CD4-positive, alpha-beta T cell treated with Interleukin-15 for 4 hours (primary cell): ENCODE data around the gene XAB2.

Source experiments
- DNase-seq: peaks from one replicate; pipeline ENCODE4 v3.0.0-alpha.2; 2020; ENCODE audit warnings: low spot score

Gene XAB2

DNA sequence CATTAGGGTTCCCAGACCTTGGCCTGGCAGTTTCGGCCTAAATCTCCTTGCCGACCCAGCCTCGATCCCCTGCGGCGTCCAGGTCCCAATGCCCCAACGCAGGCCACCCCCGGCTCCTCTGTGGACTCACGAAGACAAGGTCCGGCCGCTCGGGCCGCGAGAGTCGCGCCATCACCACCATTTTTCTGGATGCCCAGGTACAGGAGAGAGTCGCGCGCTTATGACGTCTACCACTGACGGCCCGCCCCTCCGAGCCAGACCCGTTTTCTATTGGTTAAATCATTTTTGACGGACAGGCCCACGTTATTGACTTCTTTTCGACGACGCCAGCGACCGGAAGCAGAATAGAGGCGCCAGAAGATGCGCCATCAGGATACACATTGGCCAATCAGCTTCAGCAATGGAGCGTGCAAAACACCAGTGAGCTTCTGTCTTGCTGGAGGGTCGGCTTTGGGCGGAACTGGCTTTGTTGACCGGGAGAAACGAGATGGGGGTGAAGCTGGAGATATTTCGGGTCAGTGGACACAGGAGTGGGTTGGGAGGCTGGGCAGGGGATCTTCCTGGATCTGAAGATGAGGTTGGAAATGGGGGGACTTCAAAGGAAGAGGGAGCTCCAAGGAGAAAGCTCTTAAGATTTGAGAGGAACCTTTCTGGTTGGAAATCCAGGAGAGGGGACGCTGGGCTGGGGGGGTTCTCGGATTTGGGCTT, at the start of gene XAB2, which contains the start of gene PET100:
XAB2 (minus strand) TSS at position 199 of the 708 bp plus-strand sequence; CDS start at position 181, 18 bp downstream.
PET100 (plus strand) TSS at position 447 of the 708 bp plus-strand sequence; CDS start at position 488, 41 bp downstream.
- DNase-seq, result peak; percentile 98

DNA sequence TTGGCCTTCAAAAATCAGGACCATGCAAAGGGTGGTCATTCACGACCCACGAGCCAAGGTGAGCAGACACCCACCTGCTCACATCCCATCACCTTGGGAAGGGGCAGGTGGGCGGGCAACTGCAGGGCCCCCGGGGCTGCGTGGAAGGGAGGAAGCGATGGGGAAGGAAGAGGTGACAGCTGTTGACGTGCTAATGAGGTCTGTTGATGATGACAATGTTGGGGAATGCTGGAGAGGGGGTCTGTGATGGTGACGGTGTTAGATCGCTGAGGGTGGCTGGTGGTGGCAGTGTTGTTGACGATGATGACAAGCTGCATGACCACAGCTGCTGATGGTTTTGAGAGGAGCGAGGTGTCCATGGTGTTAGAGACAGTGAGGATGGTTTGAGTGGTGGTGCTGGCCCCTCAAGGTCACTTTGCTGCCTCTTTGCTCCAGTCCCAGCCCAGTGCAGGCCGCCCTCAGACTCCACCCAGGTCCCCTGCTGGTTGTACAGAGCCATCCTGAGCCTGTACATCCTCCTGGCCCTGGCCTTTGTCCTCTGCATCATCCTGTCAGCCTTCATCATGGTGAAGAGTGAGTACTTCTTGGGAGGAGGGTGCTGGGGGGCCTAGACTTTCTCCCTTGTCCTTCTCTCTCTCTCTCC, 48.4 kb upstream of the XAB2 start:
- DNase-seq, result no peak

DNA sequence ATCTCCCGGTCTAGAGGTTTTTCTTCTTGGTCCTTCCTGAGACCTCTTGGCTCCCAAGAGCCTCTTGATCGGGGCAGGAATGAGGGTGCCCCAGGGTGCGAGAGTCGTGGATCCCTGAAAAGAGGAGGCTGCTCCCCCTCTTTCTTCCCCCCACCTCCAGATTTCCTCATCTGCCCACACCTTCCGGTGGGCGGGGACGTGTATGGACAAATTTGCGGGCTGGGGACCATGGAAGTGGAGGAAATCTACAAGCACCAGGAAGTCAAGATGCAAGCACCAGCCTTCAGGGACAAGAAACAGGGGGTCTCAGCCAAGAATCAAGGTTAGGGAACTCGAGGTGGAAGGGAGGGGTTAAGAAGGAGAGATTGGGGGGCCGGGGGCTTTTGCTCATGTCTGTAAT, 47.5 kb upstream of the XAB2 start, which contains the start of gene MCEMP1:
MCEMP1 (plus strand) TSS at position 237 of the 400 bp plus-strand sequence; CDS start at position 268, 31 bp downstream.
- DNase-seq, result no peak

DNA sequence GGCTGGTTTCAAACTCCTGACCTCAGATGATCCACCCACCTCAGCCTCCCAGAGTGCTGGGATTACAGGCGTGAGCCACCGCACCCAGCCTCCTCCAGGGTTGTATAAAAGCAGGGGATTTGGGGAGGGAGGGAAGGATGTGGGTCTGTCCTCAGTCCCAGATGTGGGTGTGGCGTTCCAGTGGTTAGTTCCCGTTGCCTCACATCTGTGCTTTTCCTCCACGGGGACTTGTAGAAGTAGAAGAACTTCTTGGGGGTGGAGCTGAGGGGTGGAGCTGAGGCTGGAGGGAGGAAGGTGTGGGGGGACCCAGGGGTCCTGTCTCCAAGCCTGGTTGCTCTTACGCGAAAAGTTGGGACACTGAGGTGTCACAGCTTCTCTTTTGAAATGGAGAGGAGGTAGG, 47.0 kb upstream of the XAB2 start:
- DNase-seq, result no peak

DNA sequence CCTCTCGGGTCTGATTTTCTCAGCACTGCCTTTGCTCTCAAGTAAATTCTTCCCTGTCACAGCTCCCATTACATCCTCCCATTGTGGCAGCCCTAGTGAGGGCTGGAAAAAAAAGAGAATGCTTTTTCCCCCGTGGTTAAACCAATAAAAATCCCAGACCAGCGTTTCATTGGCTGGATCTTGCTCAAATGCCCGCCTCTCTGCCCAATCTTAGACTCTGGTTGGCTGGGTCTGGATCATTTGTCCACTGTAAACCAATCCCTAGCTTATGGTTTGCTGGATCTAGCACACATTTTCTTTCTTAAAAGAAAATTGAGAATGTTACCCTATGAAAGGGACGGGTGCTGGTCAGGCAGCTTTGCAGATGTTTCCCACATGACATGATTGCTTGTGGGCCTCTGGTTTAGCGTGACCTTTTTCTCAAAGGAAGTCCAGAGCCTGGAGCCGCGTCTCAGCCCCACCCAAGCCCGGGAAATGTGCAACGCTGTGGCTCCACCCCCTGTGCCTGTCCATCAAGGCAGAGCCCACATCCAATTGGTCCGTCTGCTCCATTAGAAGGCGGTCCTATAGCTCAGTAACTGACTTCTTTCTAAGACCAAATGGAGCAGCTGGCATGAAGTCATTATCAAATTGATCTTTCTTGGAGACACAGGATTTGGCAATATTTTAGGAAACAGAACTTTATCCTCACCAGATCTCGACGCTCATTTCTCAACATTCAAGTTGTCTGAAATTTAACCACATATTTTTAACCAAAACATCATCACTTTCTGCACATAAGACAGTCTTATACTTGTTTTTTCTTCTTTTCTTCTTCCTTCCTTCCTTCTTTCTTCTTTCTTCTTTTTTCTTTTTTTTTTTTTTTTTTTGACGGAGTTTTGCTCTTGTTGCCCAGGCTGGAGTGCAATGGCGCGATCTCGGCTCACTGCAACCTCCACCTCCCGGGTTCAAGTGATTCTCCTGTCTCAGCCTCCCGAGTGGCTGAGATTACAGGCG, 45.0 kb upstream of the XAB2 start:
- peak; percentile 27 for DNase-seq

DNA sequence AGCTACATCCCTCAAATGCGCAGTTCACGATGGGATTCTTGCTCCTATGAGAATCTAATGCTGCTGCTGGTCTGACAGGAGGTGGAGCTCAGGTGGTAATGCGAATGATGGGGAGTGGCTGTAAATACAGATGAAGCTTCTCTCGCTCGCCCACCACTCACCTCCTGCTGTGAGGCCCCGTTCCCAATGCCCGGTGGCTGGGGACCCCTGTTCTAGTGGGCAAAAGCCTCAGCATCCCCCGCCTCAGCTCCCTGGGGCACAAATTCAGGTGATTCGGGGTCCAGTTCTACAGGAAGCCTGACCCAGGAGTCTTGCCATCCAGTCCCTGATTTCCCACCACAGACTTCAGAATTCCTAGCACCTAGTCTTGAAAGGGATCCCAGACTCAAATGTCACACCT, 43.2 kb upstream of the XAB2 start:
- DNase-seq, result no peak

DNA sequence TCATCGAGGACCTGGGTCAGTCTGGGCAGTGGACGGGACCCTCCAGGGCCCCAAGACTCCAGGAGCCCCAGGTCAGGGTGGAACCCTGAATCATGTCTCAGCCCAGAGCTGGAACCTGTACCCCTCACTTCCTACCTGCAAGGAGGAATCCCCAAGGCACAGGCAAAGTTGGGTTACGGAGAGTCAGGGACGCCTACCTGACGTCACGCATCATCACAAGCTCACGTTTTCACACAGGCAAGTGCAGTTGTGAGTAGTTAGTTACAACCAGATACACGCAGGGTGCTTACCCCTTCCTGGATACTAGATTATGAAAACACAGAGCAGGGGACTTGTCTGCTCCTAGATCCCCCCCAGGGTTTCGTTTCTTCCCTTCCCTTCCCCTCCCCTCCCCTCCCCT, 41.4 kb upstream of the XAB2 start:
- DNase-seq, result no peak

DNA sequence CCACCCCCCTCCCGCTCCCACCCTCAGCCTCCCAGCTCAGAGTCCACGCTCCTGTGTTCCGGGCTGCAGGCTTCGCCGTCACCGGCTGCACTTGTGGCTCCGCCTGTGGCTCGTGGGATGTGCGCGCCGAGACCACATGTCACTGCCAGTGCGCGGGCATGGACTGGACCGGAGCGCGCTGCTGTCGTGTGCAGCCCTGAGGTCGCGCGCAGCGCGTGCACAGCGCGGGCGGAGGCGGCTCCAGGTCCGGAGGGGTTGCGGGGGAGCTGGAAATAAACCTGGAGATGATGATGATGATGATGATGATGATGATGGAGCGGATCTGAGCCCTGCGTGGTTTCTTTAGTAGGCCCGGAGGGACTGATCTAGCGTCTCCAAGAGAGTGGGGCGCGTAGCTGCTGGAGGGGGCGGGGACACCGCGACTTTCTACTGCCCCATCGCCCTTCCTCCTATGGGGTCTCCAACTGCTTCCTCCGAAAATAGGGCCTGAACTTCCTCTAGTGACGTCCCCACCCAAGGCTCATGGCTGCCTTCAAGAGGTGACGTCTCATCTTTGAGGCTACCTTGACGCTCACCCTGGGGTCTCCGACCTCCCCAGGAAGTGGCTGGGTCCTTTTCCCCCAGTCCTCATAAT, 40.9 kb upstream of the XAB2 start:
- no peak for DNase-seq

DNA sequence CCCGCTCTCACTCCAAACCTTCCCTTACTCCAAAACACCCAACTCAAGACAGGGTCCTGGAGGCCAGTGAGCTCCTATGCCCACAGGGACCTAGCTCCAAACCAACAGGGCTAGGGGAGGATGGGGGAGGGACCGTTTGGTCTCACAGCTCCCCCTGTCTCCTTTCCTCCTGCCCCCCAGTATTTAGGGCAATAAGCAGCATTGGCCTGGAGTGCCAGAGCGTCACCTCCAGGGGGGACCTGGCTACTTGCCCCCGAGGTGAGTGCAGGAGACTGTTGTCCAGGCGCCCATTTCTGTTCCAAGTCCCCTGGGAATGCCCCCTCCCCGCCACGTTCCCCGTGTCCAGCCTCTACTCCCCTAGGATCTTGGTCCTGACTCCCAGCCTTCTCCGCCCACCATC, 40.3 kb upstream of the XAB2 start:
- DNase-seq, result no peak

DNA sequence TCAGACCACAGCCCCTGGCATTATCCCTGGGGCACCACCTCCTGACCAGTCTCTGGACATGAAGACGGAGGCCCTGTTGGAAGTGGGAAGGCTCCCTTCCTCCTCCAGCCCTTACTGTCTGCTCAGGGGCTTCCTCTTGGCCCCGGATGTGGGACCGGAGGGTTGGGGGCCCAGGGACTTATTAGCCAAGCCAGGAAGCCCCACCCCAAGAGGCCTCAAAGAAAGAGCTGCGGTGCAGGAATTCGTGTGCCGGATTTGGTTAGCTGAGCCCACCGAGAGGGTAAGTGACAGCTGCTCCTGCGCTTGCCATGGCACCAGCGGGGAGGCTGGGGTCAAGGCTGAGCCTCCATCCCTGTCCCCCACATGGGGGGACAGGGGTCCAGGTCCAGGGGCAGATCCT, 39.5 kb upstream of the XAB2 start, which contains the start of gene RETN:
RETN (plus strand) TSS at position 208 of the 400 bp plus-strand sequence. CDS start 278 bp downstream, outside the sequence.
- no peak for DNase-seq

DNA sequence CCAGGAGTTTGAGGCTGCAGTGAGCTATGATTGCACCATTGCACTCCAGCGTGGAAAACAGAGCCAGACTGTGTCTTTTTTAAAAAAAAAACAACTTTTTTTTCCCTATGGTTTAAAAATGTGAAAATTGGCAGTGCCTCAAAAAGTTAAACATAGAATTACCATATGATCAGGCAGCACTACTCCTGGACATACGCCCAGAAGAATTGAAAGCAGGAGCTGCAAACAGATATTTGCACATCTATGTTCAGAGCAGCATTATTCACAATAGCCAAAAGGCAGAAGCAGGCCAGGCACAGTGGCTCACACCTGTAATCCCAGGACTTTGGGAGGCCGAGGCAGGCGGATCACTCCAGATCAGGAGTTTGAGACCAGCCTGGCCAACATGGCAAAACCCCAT, 35.7 kb upstream of the XAB2 start:
- DNase-seq, result no peak

DNA sequence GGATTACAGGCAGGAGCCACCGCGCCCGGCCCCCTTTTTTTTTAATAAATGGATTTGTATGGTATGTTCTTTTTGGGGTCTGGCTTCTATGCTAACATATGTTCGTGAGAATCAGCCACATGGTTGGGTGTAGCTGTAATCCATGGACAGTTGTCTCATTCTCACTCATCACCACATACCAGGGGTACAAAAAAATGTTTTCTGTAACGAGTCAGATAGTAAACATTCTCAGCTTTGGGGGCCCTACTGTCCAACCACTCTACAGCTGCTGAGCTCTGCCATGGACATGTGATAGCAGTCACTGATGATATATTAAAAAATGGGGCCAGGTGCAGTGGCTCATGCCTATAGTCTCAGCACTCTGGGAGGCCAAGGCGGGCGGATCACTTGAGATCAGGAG, 34.4 kb upstream of the XAB2 start:
- no peak for DNase-seq

DNA sequence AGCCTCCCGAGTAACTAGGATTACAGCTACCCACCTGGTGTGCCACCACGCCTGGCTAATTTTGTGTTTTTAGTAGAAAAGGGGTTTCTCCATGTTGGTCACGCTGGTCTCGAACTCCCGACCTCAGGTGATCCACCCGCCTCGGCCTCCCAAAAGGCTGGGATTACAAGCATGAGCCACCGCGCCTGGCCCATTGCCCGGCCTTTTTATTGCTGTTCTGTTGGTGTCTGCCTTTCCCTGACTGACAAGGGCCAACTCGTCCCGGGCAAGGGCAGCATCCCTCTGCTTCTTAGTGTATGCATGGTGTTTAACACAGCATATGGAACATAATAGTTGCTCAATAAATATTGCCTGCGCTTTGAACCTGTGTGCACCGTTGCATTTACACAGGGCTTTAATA, 33.3 kb upstream of the XAB2 start:
- no peak for DNase-seq

DNA sequence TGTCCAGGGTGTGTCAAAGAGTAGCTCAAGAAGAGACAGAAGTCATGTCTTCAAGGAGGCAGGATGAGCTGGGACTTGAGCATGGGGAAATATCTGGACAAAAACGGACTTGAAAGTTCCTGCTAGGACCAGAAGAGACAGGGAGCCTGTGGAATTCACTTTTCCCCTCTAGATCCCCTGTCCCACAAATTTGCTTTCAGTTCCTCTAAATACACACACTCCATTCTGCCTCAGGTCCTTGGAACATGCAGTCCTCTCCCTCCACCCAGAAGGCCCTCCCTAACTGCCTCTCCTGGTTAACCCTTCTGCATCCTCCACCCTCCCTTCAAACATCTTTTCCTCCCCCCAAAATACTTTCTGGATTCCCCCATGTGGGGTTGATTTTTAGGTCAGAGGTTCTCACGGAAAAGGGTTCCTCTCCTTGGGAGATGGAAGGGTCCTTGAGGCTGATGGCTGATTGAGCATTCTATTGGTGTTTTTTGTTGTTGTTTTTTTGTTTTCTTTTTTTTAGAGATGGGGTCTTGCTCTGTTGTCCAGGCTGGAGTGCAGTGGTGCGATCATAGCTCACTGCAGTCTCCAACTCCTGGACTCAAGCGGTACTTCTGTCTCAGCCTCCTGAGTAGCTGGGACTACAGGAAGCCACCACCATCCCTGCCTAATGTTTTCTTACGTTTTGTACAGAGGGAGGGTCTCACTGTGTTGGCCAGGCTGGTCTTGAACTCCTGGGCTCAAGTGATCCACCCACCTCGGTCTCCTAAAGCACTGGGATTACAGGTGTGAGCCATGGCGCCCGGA, 32.6 kb upstream of the XAB2 start:
- no peak for DNase-seq

DNA sequence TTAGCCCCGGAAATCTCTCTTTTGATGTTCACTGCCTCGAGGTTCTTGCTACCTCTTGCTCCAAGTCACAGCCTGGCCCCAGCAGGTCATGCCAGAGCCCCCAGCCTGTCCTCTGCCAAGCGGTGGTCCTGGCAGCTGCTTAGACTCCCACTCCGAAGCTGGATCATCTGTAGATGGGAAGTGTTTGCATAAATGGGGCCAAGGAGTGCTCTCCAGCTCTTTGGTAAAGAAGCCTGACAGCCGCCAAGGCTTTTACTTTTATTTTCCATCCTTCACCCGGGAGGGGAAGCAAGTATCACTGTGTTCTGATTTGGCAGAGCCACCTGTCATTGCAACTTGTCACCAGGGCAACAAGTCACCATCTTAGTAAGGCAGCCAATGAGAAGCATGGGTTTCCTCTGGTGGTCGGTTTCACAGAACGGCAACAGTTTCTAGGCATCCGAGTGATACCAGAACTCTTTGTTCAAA, 28.9 kb upstream of the XAB2 start:
- DNase-seq, result peak; percentile 54

DNA sequence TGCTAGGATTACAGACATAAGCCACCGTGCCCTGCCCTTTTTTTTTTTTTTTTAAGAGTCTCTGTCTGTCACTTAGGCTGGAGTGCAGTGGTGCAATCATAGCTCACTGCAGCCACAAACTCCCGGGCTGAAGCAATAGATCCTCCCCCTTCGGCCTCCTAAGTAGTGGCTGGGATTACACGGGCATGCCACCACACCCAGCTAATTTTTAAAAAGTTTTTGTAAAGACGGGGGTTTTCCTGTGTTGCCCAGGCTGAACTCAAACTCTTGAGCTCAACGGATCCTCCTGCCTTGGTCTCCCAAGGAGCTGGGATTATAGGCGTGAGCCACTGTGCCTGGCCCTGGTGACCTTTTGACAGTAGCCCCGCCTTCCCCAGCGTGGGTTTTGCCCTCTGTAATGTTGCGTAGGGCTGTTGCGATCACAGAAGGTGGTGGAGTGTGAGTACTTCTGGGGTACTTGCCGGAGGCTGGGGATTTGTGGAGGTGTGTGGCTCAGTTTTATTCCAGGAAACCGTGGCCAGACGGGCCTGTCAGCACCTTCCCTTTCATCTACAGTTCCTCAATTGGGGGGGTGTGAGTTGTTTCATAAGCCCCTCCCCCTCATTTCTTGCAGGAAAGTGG, 27.9 kb upstream of the XAB2 start:
- peak; percentile 17 for DNase-seq

DNA sequence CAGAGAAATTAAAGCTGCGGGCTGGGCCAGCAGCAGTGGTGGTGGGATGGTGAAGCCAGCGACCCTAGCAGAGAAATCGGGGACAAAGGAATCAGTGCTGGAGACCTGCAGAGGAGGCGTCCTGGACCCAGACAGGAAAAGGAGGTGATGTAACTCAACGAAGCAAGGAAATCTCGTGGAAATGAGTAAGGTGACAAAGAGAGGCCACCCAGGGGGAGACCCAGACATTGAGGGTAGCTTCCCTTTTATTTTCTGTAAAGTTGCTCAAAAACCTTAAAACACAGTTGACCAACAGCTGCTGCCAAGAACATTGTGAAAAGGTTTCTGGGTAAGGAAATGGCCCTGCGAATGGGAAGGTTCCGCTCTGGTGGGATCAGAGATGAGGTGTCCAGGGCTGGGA, 26.2 kb upstream of the XAB2 start:
- DNase-seq, result no peak

DNA sequence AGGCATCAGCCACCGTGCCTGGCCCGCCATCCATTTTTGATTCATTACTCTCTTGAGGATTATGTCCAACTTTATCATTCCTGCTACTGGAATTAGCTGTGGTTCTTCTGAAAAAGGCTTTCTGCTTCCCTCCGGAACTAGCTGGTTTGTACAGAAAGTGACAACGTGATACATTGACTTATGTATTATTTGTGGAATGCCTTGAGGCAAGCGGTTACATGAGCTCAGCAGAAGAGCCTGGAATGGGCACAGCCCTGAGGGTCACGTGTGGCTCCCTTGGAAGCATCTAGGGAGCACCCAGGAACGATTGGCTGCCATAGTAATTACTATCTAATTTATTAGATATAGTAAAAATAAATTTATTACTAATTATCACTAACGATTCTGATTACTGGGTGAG, 25.1 kb upstream of the XAB2 start:
- DNase-seq, result no peak

DNA sequence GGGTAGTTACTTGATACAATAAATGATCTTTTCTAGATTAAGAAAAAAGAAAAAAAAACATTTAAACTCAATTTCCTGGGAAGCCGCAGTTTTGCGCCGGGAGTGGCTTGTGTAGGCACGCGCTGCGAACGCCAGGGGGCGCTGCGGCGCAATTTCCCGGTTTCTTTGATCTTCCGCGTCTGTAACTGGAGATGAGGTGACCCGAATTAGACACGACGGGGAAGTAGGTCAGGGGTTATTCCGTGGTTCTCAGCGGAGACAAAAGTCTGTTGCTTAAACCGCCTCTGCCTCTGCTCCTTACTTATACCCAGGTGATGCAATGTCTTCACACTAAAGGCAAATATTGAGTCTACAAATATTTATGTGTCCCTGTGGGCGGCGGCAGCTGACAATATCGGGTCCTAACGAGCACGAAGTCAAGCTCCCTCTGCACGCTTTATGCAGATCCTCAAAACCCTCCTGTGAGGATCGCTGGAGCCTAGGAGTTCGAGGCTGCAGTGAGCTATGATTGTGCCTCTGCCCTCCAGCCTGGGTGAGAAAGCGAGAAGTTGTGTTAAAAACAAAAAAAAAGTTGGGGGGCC, 22.8 kb upstream of the XAB2 start:
- DNase-seq, result peak; percentile 87

DNA sequence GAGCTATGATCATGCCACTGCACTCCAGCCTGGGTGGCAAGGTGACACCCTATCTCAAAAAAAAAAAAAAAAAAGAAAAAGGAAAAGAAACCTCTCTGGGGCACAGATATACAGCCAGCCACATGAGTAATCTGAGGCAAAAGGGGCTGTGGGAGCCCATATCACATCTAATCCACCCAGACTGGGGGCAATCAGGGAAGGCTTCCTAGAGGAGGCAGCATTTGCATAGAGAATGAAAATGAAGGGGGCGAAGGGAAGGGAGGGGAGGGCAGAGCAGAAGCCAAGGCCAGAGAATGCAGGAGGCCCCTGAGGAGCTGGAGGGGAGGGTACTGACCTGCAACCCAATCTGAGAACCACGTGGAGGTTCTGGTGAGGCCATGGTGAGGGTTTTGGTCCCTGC, 20.8 kb upstream of the XAB2 start:
- no peak for DNase-seq
